PC-9 (cell line): ENCODE results near the gene MAP3K13.

ENCODE experiments used
- CTCF ChIP-seq: fragments of 200-600 bp; sonication (generic); conservative IDR thresholded peaks from 2 replicates; pipeline ENCODE4 v1.6.1; 2017; ENCODE audit warnings: mixed run types, antibody characterized with exemption, mild to moderate bottlenecking, moderate library complexity
- EZH2 ChIP-seq: fragments of 200-600 bp; sonication (generic); IDR thresholded peaks from 2 replicates; pipeline ENCODE4 v1.8.0; 2017; ENCODE audit warnings: antibody characterized with exemption, low read depth

DNA sequence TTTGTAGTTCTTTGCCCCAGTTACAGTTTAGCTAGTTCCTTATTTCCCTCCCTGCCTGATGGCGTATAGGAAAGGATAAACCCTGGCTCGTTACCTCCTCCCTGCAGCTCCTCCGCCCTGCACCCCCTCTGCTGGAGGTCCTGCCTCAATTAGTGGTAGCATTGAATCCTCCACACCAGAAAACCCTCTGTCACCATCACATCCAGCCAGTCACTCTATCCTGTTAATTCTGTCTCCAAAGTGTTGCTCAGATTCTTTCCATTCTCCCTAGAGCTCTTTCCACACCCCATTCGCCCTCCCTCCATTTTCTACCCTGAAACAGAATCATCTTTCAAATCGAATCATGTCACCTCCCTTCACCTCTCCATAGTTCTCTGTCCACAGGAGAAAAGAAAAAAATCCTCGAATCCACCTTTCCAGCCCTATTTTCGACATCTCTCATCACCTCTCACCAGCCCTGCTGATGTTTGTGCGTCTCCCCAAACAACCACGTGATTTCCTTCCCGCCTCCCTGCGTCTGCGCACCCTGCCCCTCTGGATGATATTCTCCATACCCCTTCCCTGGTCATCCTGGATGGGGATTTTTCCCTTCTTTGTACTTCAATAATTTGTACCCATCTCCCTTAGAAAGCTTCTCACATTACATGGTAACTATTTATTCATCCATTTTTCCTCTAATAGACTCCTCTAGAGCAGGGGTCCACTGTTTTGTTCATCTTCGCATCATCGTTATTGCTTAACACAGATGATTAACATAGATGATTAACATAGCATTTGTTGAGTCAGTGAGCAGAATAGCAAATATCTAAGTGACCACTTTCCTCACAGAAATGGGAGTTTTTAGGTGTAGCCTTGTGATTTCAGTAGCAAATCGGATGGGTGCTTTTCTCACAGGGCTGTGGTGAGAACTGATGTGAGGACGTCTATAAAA, 37.1 kb downstream of the MAP3K13 start:
- TF ChIP-seq EZH2 (no peak), CTCF (no peak)
